Mammary epithelial cell (primary cell): ENCODE results near the gene SOX12.

Experiments
- CTCF ChIP-seq, 2 donors: IDR thresholded peaks in 1 of 2; conservative IDR thresholded peaks in 1 of 2; 2 replicates each; pipeline ENCODE4 v1.5.1; 2011 to 2012; ENCODE audit warnings: inconsistent platforms in 2 of 2, low read length in 2 of 2, mild to moderate bottlenecking in 2 of 2, control low read depth in 1 of 2, low read depth in 1 of 2; ENCODE audit not compliant: insufficient read depth in 1 of 2; ENCODE audit errors: extremely low read depth in 1 of 2
- EZH2 ChIP-seq: IDR thresholded peaks from 2 replicates; pipeline ENCODE4 v1.6.1; 2012; ENCODE audit warnings: low read length, inconsistent platforms, borderline replicate concordance

- TF ChIP-seq CTCF (conservative IDR thresholded peaks at IDR 0.05 in 1 of 2, IDR thresholded peaks at IDR 0.05 in 1 of 2; ENCODE audit: extremely low read depth in 1 of 2, insufficient read depth in 1 of 2, low read depth in 1 of 2, low read length in 2 of 2) (no peak), EZH2 (no peak)
These were observed 17.8 kb downstream of the SOX12 start for GRCh38 chr20:343107-343506.
